GM18505 (cell line): ENCODE measurements around the gene TMEM106C.

Experiments
- ATAC-seq: cut with Tn5 transposase; IDR thresholded peaks from one replicate; pipeline ENCODE4 v1.9.1; 2021; ENCODE audit not compliant: unreplicated experiment
- POLR2A ChIP-seq: IDR thresholded peaks from 4 replicates; pipeline ENCODE4 v1.6.1; 2011; ENCODE audit warnings: borderline replicate concordance; ENCODE audit not compliant: insufficient read depth, insufficient read length; ENCODE audit errors: extremely low read depth

The TMEM106C gene

GRCh38 chr12:48002773-48003218 lies 39.4 kb downstream of the TMEM106C start:
- no peak for ATAC-seq
- TF ChIP-seq POLR2A: no peak

DNA sequence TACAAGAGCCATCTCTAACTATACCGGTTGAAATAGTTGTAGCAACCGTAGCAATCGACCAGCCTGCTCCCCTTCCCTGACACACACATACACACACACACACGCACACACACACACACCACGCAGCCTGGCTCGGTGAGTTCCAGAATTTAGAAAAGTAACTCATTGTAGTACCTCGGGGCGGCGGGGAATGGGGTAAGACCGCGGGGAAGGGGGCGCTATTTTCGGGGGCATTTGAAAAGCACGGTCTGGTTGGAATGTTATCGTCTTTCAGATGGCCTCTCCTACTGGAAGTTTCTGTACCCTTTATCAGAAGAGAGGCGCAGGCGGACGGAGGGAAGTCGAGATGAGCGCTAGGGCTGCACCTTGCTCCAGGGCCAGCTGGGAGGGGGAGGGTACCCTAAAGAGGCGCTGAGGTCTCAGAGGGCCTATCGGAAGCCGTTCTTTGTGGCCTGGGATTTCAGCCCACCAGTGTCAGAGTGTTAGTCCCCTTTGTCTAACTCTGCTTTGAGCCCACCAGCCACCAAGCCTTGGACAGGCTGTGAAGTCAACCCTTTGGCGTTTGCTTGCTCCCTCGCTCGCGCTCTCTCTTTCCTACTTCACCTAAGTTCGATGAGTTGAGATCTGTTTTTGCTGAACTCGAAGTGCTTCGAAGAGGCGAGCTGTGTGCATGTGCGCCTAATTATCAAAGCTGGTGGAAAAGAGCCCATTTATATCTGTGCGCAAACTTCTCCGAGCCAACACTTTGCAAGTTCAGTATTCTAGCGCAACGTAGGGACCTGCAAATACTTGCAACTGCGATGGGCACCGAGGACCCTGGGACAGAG lies 40.0 kb downstream of the TMEM106C start:
- ATAC-seq: no peak
- no peak for TF ChIP-seq POLR2A

DNA sequence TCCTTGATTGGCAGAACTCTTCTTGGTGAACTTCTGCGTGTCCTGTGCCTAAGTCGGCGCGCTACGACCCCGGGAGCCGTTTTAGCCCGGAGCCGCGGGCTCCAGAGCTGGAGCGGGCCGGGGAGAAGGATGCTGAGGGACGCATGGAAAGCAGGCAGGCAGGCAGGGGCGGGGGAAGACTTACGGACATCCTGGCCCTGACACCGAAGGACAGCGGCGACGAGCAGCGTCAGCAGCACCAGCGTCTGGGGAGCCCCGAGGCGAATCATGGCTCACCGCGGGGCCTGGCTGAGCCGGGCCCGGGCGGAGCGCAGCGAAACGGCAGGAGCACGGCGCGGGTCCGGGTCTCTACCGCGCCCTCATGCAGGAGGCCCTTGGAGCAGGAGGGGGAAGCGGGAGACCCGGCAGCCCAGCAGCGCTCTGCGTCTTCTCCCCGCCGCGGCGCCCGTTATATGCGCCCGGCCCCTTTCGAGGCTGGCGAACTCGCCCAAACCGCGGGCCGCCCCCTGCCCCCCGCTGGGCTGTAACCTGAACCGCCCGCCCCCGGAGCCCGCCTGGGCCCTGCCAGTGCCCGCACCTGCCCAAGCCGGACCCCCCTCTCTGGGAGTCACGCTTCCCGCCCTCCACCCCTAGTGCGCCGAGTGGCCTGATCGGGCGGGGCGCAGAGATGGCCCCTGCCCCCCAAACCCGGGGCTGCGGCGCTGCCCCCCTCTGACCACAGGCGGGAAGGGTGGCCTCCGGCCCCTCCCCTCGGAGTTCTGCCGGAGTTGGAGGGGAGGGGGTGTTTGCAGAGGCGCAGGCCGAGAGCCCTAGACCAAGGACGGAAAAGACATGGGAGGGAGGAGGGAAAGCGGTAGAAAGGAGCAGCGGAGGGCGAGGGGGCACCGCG lies 40.9 kb downstream of the TMEM106C start, which contains the start of gene COL2A1:
TSS of gene COL2A1 (minus strand) at position 424 of the 889 bp plus-strand sequence. CDS start at position 269, 155 bp downstream.
- no peak for TF ChIP-seq POLR2A
- ATAC-seq: no peak

DNA sequence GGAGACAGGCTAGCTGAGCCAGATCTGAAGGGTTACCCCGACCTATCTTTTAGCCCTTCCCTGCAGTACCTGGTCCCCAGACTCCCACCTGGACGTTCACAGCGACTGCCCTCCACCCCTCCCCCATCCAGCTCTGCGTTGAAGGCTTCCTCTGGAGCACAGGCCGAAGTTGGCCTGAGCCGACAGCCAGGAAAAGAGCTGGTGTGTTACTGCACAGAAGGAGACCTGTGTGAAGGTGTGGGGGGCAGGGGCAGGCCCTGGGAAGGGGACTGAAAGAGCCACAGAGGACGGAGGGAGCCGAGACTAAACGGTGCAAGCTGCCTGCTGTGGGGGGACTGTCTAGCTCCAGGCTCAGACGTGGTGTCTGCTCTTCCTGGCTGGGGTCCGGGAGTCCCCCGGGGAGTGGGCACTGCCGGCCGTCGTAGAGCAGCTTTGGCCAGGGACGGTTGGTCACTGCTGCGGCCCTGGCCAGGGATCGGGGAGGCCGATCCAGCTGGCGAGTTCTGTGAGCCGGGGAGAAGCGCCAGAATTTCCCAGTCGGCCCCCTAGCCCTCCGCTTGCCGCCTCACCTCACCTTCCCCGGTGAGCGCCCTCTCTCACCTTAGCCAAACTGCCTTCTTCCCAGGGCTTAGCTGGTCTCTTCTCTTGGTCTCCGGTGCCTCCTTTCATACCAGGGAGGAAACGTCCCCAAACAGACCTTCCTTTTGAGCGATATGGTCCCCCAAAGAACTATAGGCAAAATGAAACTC lies 41.8 kb downstream of the TMEM106C start:
- no peak for ATAC-seq
- no peak for TF ChIP-seq POLR2A

GRCh38 chr12:48005750-48006021 lies 42.3 kb downstream of the TMEM106C start:
- ATAC-seq: no peak
- TF ChIP-seq POLR2A: no peak

DNA sequence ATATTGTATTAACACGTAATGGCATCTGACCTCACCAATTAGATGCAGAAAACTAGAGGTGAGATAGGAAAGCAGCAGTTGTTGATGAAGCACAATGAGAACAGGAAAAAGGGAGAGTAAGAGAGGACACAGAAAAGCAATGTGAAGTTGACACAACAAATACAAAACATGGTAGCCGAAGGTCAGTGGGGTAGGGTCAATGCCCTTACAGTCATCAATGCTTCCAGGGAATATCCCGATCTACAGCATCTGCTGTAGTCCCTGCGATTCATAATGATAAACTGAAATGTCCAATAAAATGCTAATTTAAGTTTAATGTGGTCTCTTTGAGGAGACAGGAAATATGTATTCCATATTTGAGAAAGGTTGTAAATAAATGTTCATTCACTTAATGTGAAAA lies 43.8 kb downstream of the TMEM106C start:
- TF ChIP-seq POLR2A: no peak
- no peak for ATAC-seq

DNA sequence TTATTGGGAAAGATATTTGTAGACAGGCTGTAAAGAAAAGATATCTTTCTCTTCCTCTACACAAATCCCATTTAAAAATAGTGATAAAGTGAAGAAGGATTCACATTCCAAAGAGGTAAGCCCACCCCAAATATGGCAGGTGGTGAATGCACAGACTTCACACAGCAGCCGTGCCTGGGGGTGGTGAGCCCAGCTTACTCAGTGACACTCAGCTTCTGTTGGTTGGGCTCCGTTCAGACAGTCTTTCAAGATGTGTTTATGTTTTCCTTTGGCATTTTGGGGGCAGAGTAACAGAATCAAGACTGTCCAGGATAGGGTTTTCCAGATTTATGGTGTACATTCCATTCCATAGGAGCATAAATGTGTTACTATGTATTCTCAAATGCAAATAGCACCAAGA lies 45.0 kb downstream of the TMEM106C start:
- ATAC-seq: no peak
- TF ChIP-seq POLR2A: no peak

DNA sequence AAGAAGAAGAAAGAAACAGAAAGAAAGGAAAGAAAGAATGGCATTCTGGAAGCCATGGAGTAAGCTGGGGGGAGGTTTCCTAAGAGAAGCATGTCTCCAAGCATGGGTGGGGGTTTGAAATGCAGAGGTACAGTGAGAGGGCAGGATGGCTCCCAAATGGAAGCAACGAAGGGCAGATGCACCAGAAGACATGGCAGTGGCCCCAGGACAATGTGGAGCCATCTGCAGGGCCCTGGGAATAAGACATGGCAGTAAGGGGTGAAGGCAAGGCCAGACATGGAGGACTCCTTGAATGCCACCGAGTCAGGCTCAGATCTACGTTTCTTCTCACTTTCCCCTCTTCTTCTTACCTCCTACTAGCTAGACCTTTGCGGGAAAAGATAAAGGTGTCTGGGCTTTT lies 45.6 kb downstream of the TMEM106C start:
- no peak for ATAC-seq
- TF ChIP-seq POLR2A: no peak

GRCh38 chr12:48009471-48009870 lies 46.1 kb downstream of the TMEM106C start:
- no peak for ATAC-seq
- TF ChIP-seq POLR2A: no peak

GRCh38 chr12:48010366-48010970 lies 47.1 kb downstream of the TMEM106C start:
- no peak for TF ChIP-seq POLR2A
- ATAC-seq: no peak

DNA sequence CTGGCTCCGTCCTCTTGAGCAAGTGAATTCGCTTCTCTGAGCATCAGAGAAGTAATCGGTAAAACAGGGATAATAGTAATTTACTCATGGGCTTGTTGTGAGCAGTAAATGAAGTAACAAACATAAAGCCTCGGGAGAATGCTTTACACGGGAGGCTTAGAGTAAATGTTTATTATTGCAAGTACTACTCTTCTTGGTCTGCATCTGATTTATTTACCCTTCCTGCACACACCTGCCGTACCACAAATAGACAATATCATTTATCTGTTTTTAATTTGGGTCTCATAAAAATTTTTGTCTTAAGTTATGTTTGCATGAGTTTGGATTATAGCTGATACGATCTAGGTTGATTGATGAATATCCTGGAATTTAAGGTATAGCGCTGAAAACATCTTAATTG lies 48.7 kb downstream of the TMEM106C start:
- TF ChIP-seq POLR2A: no peak

GRCh38 chr12:48013287-48013686 lies 49.9 kb downstream of the TMEM106C start:
- no peak for TF ChIP-seq POLR2A
- no peak for ATAC-seq

More for the DNA sequence above, 48.7 kb downstream of the TMEM106C start:
- no peak for ATAC-seq

DNA sequence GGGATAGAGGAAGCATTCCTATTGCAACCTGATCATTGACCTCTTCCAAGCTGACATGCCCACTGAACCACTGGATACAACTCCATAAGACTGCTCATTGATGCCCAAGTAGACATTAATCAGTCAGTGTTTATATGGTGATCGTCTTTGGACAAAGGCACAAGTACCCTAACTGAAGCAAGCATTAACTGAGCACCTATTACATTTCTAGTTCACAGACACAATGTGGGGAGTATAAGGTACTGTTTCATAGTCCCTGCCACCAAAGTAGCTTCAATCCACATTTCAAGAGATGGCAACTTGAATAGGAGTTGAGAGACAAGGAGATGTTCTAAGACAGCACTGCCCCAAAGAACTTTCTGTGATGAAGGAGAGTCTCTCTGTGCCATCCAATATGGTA lies 51.7 kb downstream of the TMEM106C start:
- TF ChIP-seq POLR2A: no peak
- no peak for ATAC-seq
